K562 (cell line): ENCODE data around the gene MYOZ2. TPM values are rescaled to one million over a fixed set of nuclear protein-coding genes. Genes with fewer than 3 reads are reported as not detected.

Experiments used
- ATAC-seq: fragments of 200-7000 bp; cut with Tn5 transposase; 3 replicates; pipeline ENCODE4 v1.9.1; 2020; ENCODE audit warnings: moderate library complexity
- BruUV-seq: library from RNA; stranded (reverse); fragments of 400-500 nt; replicated peaks from 2 replicates; lab custom pipeline; 2021; lab: Mats Ljungman, UMichigan
- CTCF ChIA-PET: fragments of 300-600 bp; formaldehyde crosslinking; extraction: SDS; loops from one replicate; lab custom pipeline; 2021; ENCODE audit warnings: low intra/inter-chr PET ratio; lab: Yijun Ruan, JAX
- POLR2A ChIA-PET: fragments of 300-600, 350-650 bp; sonication (Branson Sonifier 250); formaldehyde crosslinking; extraction: SDS; loops from one replicate; lab custom pipeline; 2021; ENCODE audit warnings: antibody characterized with exemption, inconsistent platforms; lab: Yijun Ruan, JAX
- DNase-seq, 4 experiments: peaks; one replicate each; pipeline versions ENCODE4 v3.0.0 to v3.0.0-alpha.2; 2011 to 2018; ENCODE audit warnings: low spot score in 3 of 4, mixed read lengths in 3 of 4; ENCODE audit errors: extremely low read depth in 1 of 4
- FAIRE-seq: peaks from 2 replicates; lab custom pipeline; 2011; peaks lifted over from hg19 to GRCh38; lab: Jason Lieb, UNC
- H2AFZ ChIP-seq: 2 replicates; pipeline ENCODE4 v1.6.0; 2011; ENCODE audit warnings: low read depth, low read length, control low read depth, inconsistent platforms
- H3K27ac ChIP-seq: fragments of 200-600 bp; 3 replicates; pipeline ENCODE4 v1.8.0; 2011; ENCODE audit warnings: low read depth, mild to moderate bottlenecking, control low read depth, inconsistent platforms, low read length, moderate library complexity, mixed read lengths; ENCODE audit errors: extremely low read depth
- H3K27me3 ChIP-seq, 2 experiments: fragments of 300-600 bp in 1 of 2; 2 replicates in 1 of 2; 3 replicates in 1 of 2; pipeline versions ENCODE4 v1.6.0 to v1.8.0; 2011; ENCODE audit warnings: inconsistent platforms in 2 of 2, low read length in 2 of 2, mild to moderate bottlenecking in 1 of 2, mixed read lengths in 1 of 2, moderate library complexity in 1 of 2; ENCODE audit not compliant: control insufficient read depth in 2 of 2, insufficient read depth in 2 of 2
- H3K36me3 ChIP-seq: fragments of 300-600 bp; 3 replicates; pipeline ENCODE4 v1.8.0; 2011; ENCODE audit warnings: mild to moderate bottlenecking, low read length, inconsistent platforms; ENCODE audit not compliant: control insufficient read depth, insufficient read depth
- H3K4me1 ChIP-seq, 2 experiments: fragments of 200-600 bp in 1 of 2; replicated peaks in 1 of 2; 2 replicates in 1 of 2; 3 replicates in 1 of 2; pipeline versions ENCODE4 v1.5.1 to v1.8.0; 2011; ENCODE audit warnings: inconsistent platforms in 2 of 2, low read length in 2 of 2, mild to moderate bottlenecking in 1 of 2, mixed read lengths in 1 of 2, moderate library complexity in 1 of 2; ENCODE audit not compliant: control insufficient read depth in 2 of 2, insufficient read depth in 2 of 2
- H3K4me2 ChIP-seq: 2 replicates; pipeline ENCODE4 v1.6.1; 2011; ENCODE audit warnings: low read length, control low read depth, inconsistent platforms, mixed read lengths; ENCODE audit not compliant: insufficient read depth
- H3K4me3 ChIP-seq: fragments of 200-600 bp; sonication (generic), shearing (Covaris generic); 2 replicates; pipeline ENCODE4 v1.5.1; 2016; ENCODE audit warnings: control low read depth, inconsistent platforms
- H3K79me2 ChIP-seq: fragments of 200-600 bp; 3 replicates; pipeline ENCODE4 v1.8.0; 2011; ENCODE audit warnings: low read length, inconsistent platforms; ENCODE audit not compliant: control insufficient read depth, insufficient read depth
- H3K9ac ChIP-seq, 2 experiments: 2 replicates each; pipeline versions ENCODE4 v1.6.0 to v1.6.1; 2011; ENCODE audit warnings: low read depth in 2 of 2, low read length in 2 of 2, control low read depth in 1 of 2, inconsistent platforms in 1 of 2, mild to moderate bottlenecking in 1 of 2, mixed read lengths in 1 of 2; ENCODE audit not compliant: insufficient read depth in 1 of 2
- H3K9me1 ChIP-seq: one replicate; pipeline ENCODE4 v1.6.0; 2011; ENCODE audit warnings: inconsistent platforms, mild to moderate bottlenecking, low read length, moderate library complexity; ENCODE audit not compliant: control insufficient read depth, insufficient read depth
- H3K9me3 ChIP-seq: replicated peaks from 2 replicates; pipeline ENCODE4 v1.5.1; 2011; ENCODE audit warnings: low read depth, low read length, inconsistent platforms; ENCODE audit not compliant: control insufficient read depth, insufficient read depth
- H4K20me1 ChIP-seq: replicated peaks from 2 replicates; pipeline ENCODE4 v1.6.1; 2011; ENCODE audit warnings: low read length, inconsistent platforms, mixed read lengths; ENCODE audit not compliant: control insufficient read depth, insufficient read depth
- CBFA2T2 ChIP-seq: fragments of 450-650 bp; conservative IDR thresholded peaks from 2 replicates; pipeline ENCODE4 v1.6.1; 2017; ENCODE audit warnings: mild to moderate bottlenecking
- CBX1 ChIP-seq: sonication (generic); IDR thresholded peaks from 2 replicates; pipeline ENCODE4 v1.6.1; 2016; ENCODE audit warnings: antibody characterized with exemption, low read depth, mild to moderate bottlenecking
- JUND ChIP-seq, 2 experiments: IDR thresholded peaks; 2 replicates in 1 of 2; 3 replicates in 1 of 2; pipeline ENCODE4 v1.6.1; 2011; ENCODE audit warnings: borderline replicate concordance in 2 of 2, low read depth in 2 of 2, low read length in 2 of 2, improper control_type of control experiment in 1 of 2, missing biosample characterization in 1 of 2, missing genetic modification characterization in 1 of 2, missing genetic modification reagents in 1 of 2
- MAFK ChIP-seq: IDR thresholded peaks from 2 replicates; pipeline ENCODE4 v1.6.1; 2011; ENCODE audit warnings: low read length, improper control_type of control experiment
- NBN ChIP-seq: fragments of 450-650 bp; IDR thresholded peaks from 2 replicates; pipeline ENCODE4 v1.6.1; 2016; ENCODE audit warnings: low read depth, mild to moderate bottlenecking
- NUFIP1 ChIP-seq: fragments of 450-650 bp; IDR thresholded peaks from 2 replicates; pipeline ENCODE4 v1.6.1; 2018; ENCODE audit not compliant: partially characterized antibody
- OTX1 ChIP-seq: fragments of 450-650 bp; formaldehyde crosslinking; IDR thresholded peaks from 2 replicates; pipeline ENCODE4 v1.4.0; 2022; ENCODE audit warnings: mild to moderate bottlenecking
- ZNF445 ChIP-seq: fragments of 250-450 bp; sonication (Bioruptor Pico); IDR thresholded peaks from 2 replicates; pipeline ENCODE4 v1.4.0; 2020; ENCODE audit warnings: low read depth, mild to moderate bottlenecking, moderate library complexity
- WGBS: fragments of 100-300 bp; shearing (Covaris generic); methylation state at CpG from one replicate; pipeline ENCODE4 v1.1.6; 2016; ENCODE audit warnings: low coverage, mixed read lengths; ENCODE audit not compliant: insufficient coverage; ENCODE audit errors: missing lambda C conversion rate; 5-methylcytosine and 5-hydroxymethylcytosine counted together
- in situ Hi-C: fragments of 300-500 bp; cut with MboI; formaldehyde crosslinking; loops from 4 replicates; pipeline ENCODE4 v1.15.0; 2018; ENCODE audit warnings: inconsistent platforms, mixed read lengths
- intact Hi-C: fragments of 100-400 bp; cut with micrococcal nuclease; formaldehyde crosslinking; loops from 2 replicates; pipeline ENCODE4 v1.14.2; 2022
- polyA plus RNA-seq, 8 experiments: library from polyadenylated mRNA; depleted of rRNA in 4 of 8; stranded (reverse) in 5 of 8; unstranded in 3 of 8; fragments of >200 nt; fragmentation: Nextera tagmentation in 2 of 8; fragmentation: Illumina TruSeq in 1 of 8; extraction: Ambion mirVana in 2 of 8; extraction: Trizol in 1 of 8; gene quantifications; 2 replicates each; pipeline versions ENCODE4 v1.2.1 to v1.2.3, GENCODE V29; 2011 to 2014; ENCODE audit warnings: inconsistent platforms in 1 of 8, missing spikeins in 1 of 8
- total RNA-seq, 7 experiments: library from RNA; depleted of rRNA in 6 of 7; stranded (reverse); fragments of >200 nt in 6 of 7; fragmentation: Illumina TruSeq in 2 of 7; extraction: Trizol in 2 of 7; gene quantifications; 2 replicates each; pipeline versions ENCODE4 v1.2.1 to v1.2.3, GENCODE V29; 2011 to 2021; ENCODE audit warnings: low replicate concordance in 1 of 7
- TF ChIP-seq, protein P1 (sequence below): sonication (generic); formaldehyde crosslinking; IDR thresholded peaks from 2 replicates; pipeline ENCODE4 v1.9.0; 2022; ENCODE audit warnings: mild to moderate bottlenecking, missing genetic modification reagents

The MYOZ2 gene
- total and polyA plus RNA-seq, 9 of the 15 experiments (the other 6 are each of a cell fraction or from before 2014, with no cell fraction given): not detected

- Histone ChIP-seq H3K27ac (no peak overlapping the region), H3K9ac (no peak overlapping the region), H4K20me1 (no peaks in the 10 kb centered on the region), H3K9me1 (no peaks in the 10 kb centered on the region)
- POLR2A ChIA-PET: no interaction called here
- ATAC-seq: no peak
- intact Hi-C loops: no loop called here
- no peak for TF ChIP-seq NUFIP1
- TF ChIP-seq MAFK: no peak
- TF ChIP-seq ZNF445 (CRISPR knock-in tag): no peak
- no peak for TF ChIP-seq NBN
- TF ChIP-seq OTX1 (CRISPR knock-in tag): no peak
- no peak for TF ChIP-seq CBFA2T2
- TF ChIP-seq JUND (IDR thresholded peaks at IDR 0.05; ENCODE audit: borderline replicate concordance, low read depth, low read length): no peak
- TF ChIP-seq JUND (tag; IDR thresholded peaks at IDR 0.05; ENCODE audit: borderline replicate concordance, low read depth, low read length): no peak
- TF ChIP-seq, protein P1, sequence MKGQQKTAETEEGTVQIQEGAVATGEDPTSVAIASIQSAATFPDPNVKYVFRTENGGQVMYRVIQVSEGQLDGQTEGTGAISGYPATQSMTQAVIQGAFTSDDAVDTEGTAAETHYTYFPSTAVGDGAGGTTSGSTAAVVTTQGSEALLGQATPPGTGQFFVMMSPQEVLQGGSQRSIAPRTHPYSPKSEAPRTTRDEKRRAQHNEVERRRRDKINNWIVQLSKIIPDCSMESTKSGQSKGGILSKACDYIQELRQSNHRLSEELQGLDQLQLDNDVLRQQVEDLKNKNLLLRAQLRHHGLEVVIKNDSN (CRISPR knock-in tag): no peak
- no peak for TF ChIP-seq CBX1
- TF ChIP-seq, all 486 proteins: peak for 0
- DNase-seq (no peak), FAIRE-seq (no peak)
- H3K79me2 ChIP-seq: no peaks in the 10 kb centered on the region
- no peaks in the 10 kb centered on the region for H3K9me3 ChIP-seq
- H3K36me3 ChIP-seq: no peaks in the 10 kb centered on the region
- H3K4me1 ChIP-seq: peaks cover 0 to 12% of the 10 kb centered on the region in 2 experiments; a peak in 3 of 5 replicates
- no peak overlapping the region for H3K4me3 ChIP-seq
- H3K4me2 ChIP-seq: no peak overlapping the region
- H3K27me3 ChIP-seq: no peaks in the 10 kb centered on the region; a peak in 1 of 5 replicates
- in situ Hi-C loops: no loop called here
- no peak overlapping the region for H2AFZ ChIP-seq
- 0% methylated on average over 1 of the region's 1 CpG for WGBS
- BruUV-seq: no TSS peak
- CTCF ChIA-PET: no interaction called here
Measured at GRCh38 chr4:119206178-119206577, 70.5 kb downstream of the MYOZ2 start.
